M059J (cell line): ENCODE data around the gene FAAP100. TPM values are rescaled to one million over a fixed set of nuclear protein-coding genes. Genes with fewer than 3 reads are reported as not detected.

Experiments
- total RNA-seq: library from RNA; depleted of rRNA; stranded (reverse); fragments of >200 nt; shearing (Covaris generic); gene quantifications from 2 replicates; pipeline ENCODE4 v1.2.3, GENCODE V29; 2014; rRNA removed

The FAAP100 gene
- total RNA-seq, 1 experiment from 2014 or later = 18.0 TPM

Other genes with a start within 250 kb of the FAAP100 start
- gene BAHCC1, start 156.9 kb downstream of the FAAP100 start, total RNA-seq = 1.0 and 4.3 TPM in 2 replicates
- 3,948 and 4,109 TPM in 2 replicates for gene ACTG1, start 39.6 kb downstream of the FAAP100 start, total RNA-seq
- gene FSCN2, start 24.0 kb downstream of the FAAP100 start, total RNA-seq = 0.69 TPM in 1 of 2 replicates, not detected in the other
- 53.7 and 79.7 TPM in 2 replicates for gene NPLOC4, start 84.8 kb upstream of the FAAP100 start, total RNA-seq
- 2.5 and 5.3 TPM in 2 replicates for gene TSPAN10, start 84.8 kb upstream of the FAAP100 start, total RNA-seq
- 0.94 TPM in 1 of 2 replicates, not detected in the other for gene PDE6G, start 104.2 kb upstream of the FAAP100 start, total RNA-seq
- gene OXLD1, start 114.3 kb upstream of the FAAP100 start, total RNA-seq = 39.3 and 48.3 TPM in 2 replicates
- 14.6 and 32.1 TPM in 2 replicates for gene CCDC137, start 114.4 kb upstream of the FAAP100 start, total RNA-seq
- gene ARL16, start 131.4 kb upstream of the FAAP100 start, total RNA-seq = 36.0 and 39.9 TPM in 2 replicates
- gene HGS, start 131.7 kb upstream of the FAAP100 start, total RNA-seq = 52.4 and 101 TPM in 2 replicates
- 11.7 and 14.1 TPM in 2 replicates for gene MRPL12, start 151.0 kb upstream of the FAAP100 start, total RNA-seq
- 49.0 and 61.8 TPM in 2 replicates for gene SLC25A10, start 159.9 kb upstream of the FAAP100 start, total RNA-seq